Body of pancreas (tissue), 4 donors: ENCODE data around the gene DUSP16.

Source experiments
- CTCF ChIP-seq, 7 experiments: fragments of 450-650 bp in 4 of 7; fragments of 200-600 bp in 3 of 7; sonication (generic) in 3 of 7; IDR thresholded peaks; one replicate each; pipeline ENCODE4 v1.5.1; 2016 to 2019; ENCODE audit warnings: antibody characterized with exemption in 7 of 7
- POLR2A ChIP-seq, 3 donors: fragments of 450-650 bp; IDR thresholded peaks; one replicate each; pipeline ENCODE4 v1.6.1; 2016; ENCODE audit warnings: antibody characterized with exemption in 3 of 3, mild to moderate bottlenecking in 2 of 3

- TF ChIP-seq CTCF (IDR thresholded peaks at IDR 0.05) (no peak), POLR2A (IDR thresholded peaks at IDR 0.05) (no peak)
Observed at GRCh38 chr12:12510551-12510950, 52.1 kb downstream of the DUSP16 start.
